GM20431 (cell line): Measurements from ENCODE around the gene MCTP1.
"Not testable (repeated sequence)": the region's sequence is repeated elsewhere in the genome, so short reads cannot be mapped to it uniquely, and the experiment has no call there.

ENCODE experiments used
- in situ Hi-C: fragments of 300-500 bp; cut with MseI, MboI; formaldehyde crosslinking; loops from one replicate; pipeline ENCODE4 v1.15.0; 2020; ENCODE audit warnings: low sequenced_read_pairs; ENCODE audit not compliant: unreplicated experiment

Gene MCTP1

GRCh38 chr5:95194856-95195255 lies 90.0 kb downstream of the MCTP1 start:
- in situ Hi-C loops = no loop called here

- in situ Hi-C loops = no loop called here
Measured at GRCh38 chr5:95191330-95191729, 93.6 kb downstream of the MCTP1 start.

GRCh38 chr5:95184924-95185323 lies 100.0 kb downstream of the MCTP1 start:
- in situ Hi-C loops = no loop called here

- in situ Hi-C loops = no loop called here
Measured at GRCh38 chr5:95181644-95182043, 103.2 kb downstream of the MCTP1 start.

GRCh38 chr5:95178046-95178651 lies 106.7 kb downstream of the MCTP1 start:
- in situ Hi-C loops = no loop called here

GRCh38 chr5:95177456-95177855 lies 107.4 kb downstream of the MCTP1 start:
- in situ Hi-C loops = no loop called here

GRCh38 chr5:95175106-95175505 lies 109.8 kb downstream of the MCTP1 start:
- in situ Hi-C loops = no loop called here

GRCh38 chr5:95172659-95173058 lies 112.2 kb downstream of the MCTP1 start:
- in situ Hi-C loops = no loop called here

- in situ Hi-C loops = no loop called here
Measured at GRCh38 chr5:95164861-95165260, 120.0 kb downstream of the MCTP1 start.

- in situ Hi-C loops = no loop called here
Measured at GRCh38 chr5:95163079-95163478, 121.8 kb downstream of the MCTP1 start.

- in situ Hi-C loops = no loop called here
Measured at GRCh38 chr5:95162231-95162992, 122.5 kb downstream of the MCTP1 start.

GRCh38 chr5:95159603-95160002 lies 125.3 kb downstream of the MCTP1 start:
- in situ Hi-C loops = no loop called here

GRCh38 chr5:95155888-95156287 lies 129.0 kb downstream of the MCTP1 start:
- in situ Hi-C loops = no loop called here

GRCh38 chr5:95153511-95153910 lies 131.4 kb downstream of the MCTP1 start:
- in situ Hi-C loops = no loop called here

- in situ Hi-C loops = no loop called here
Measured at GRCh38 chr5:95152535-95152934, 132.4 kb downstream of the MCTP1 start.

GRCh38 chr5:95152131-95152530 lies 132.8 kb downstream of the MCTP1 start:
- in situ Hi-C loops = no loop called here

GRCh38 chr5:95151694-95152093 lies 133.2 kb downstream of the MCTP1 start:
- in situ Hi-C loops = no loop called here

- in situ Hi-C loops = no loop called here
Measured at GRCh38 chr5:95149387-95149786, 135.5 kb downstream of the MCTP1 start.

- in situ Hi-C loops = no loop called here
Measured at GRCh38 chr5:95148453-95148852, 136.4 kb downstream of the MCTP1 start.

GRCh38 chr5:95143858-95144257 lies 141.0 kb downstream of the MCTP1 start:
- in situ Hi-C loops = not testable (repeated sequence)

- in situ Hi-C loops = no loop called here
Measured at GRCh38 chr5:95142145-95142544, 142.7 kb downstream of the MCTP1 start.

GRCh38 chr5:95141141-95141540 lies 143.8 kb downstream of the MCTP1 start:
- in situ Hi-C loops = no loop called here
